Kasumi-1 (cell line): Measurements from ENCODE around the gene ELP5.

ENCODE experiments used
- DNase-seq, 2 experiments: peaks; one replicate each; lab custom pipeline; 2025; lab: John Stamatoyannopoulos, UW

The ELP5 gene

DNA sequence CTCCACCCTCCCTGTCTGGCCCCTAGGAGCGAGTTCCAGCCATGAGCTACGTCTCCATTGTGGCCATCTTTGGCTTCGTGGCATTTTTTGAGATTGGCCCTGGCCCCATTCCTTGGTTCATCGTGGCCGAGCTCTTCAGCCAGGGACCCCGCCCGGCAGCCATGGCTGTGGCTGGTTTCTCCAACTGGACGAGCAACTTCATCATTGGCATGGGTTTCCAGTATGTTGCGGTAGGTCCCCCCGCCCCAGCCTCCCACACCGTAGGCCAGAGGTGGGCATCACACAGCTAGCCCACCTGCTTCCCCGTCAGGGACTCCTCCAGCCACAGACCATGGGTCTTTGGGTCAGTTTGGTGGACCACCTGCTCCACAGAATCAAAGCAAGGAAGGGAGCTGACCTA, 33.7 kb downstream of the ELP5 start:
- DNase-seq, result no peak

DNA sequence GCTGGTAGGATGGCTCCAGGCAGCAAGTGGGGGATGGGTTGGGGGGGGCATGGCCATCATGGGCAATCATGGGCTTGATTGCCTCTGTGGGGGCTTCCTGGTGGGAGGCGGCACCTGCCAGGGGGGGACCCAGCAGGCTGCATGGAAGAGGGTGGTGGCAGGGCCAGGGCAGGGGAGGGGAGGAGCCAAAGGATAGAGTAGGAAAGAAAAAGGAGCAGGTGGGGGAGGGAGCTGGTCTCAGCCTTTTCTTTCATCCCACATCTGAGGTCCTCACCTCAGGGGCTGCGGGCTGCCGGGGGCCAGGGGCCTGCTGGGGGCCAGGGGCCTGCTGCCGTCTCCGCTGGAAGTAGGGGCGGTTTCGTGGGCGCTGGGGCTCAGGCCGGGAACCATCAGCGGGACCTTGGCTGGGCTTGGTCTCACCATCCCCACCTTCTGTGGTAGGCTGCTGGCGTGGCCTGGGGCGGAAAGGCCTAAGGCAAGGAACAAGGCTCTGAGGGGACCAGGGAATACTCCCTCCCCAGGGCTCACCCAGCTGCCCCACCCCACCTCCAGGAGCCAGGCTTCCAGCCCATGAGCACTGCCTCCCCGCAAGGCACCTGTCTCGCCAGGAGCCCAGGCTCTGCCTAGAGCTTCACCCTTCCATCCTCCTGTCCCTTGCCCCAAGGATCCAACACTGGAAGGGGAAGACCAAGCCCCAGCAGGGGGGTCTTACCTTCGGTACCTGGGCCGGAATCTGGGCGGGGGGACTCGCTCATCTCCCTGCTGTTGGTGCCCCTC, 37.4 kb downstream of the ELP5 start:
- no peak for DNase-seq

DNA sequence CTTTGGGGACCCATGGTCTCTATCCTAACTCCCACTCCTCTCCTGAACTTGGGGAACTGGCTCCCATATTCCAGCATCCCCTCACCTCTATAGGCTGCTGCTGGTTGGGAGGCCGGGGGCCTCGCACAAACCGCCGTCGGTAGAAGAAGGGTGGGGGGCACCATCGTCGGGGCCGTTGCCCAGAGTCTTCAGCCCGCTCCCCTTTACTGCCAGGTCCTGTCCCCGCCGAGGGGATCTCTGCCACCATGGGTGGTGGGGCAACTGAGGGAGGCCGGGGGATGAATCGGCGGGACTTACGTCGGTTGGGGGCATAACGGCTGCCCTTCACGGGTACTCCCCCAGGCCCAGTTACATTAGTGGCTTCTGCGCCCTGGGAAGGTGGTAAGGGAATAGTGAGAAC, 38.2 kb downstream of the ELP5 start:
- no peak for DNase-seq

DNA sequence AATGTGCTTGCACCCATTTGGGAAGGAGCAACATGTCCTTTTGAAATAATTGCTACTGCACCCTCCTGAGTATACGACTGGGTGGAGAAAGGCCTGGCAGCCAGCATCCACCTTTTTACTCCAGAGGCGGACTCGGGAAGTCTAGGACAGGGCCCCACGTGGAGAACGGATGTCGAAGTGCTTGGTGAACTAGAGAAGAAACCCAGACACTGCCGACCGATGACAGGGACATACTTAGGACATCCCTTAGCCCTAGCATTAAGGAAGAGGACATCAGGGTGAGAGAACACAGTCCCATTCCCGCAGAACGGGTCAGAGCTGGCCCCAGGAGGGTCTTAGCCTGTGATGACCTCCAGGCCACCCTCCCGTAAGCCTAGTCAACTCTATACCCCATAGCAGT, 38.7 kb downstream of the ELP5 start:
- DNase-seq, result no peak

DNA sequence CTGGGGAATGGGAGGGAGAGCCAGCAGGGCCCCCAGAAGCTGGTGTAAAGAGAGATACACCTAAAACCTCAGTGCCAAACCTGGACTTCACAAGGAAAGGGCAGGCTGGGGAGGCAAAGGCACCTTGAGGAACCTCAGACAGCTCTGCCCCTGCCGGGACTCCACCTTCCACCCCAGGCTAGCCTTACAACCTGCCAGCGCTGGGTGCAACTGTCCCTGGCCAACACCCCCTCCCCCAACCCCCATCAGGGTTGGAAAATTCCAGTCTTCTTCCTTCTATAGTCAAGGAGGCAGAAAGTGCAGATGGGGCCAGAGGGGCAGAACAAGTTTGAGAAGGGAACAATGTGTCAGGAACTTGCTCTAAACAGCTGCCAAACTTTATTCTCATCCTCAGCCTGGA, 40.2 kb downstream of the ELP5 start:
- DNase-seq, result no peak

DNA sequence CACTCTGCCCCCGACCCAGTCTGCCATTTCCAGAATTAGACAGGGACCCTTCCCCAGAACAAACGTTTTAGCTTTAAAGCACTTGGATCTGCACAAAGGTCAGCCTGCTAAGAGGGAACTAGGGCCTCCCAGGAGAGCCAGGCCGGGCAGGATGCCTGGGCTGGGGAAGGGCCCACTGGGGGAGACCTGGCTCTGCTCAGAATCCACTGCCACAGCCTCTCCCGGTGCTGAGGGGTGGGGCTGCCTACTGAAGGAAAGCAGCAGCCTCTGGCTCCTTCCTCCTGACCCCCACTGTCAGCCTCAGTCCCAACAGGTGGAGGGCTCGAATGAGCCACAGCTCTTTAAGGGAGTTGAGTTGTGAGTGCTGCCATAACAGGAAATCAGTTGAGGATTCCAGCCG, 40.7 kb downstream of the ELP5 start:
- no peak for DNase-seq

DNA sequence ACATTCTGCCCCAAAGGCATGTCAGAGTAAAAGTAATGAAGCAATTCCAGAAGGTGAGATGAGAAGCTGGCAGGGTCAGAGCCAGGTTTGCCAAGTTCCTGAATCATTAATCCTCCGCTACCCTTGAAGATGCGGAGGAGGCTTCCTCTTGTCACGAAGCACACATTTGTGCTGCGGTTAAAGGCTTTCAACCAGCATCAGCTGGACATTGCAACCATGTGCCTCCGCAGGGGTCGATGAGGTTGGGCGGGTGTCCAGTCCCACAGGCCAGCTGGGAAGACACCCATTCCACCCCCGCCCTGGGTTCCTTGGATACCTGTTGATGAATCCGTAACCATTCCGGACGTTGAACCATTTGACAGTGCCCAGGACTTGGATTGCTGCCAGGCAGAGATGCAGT, 41.1 kb downstream of the ELP5 start:
- no peak for DNase-seq

DNA sequence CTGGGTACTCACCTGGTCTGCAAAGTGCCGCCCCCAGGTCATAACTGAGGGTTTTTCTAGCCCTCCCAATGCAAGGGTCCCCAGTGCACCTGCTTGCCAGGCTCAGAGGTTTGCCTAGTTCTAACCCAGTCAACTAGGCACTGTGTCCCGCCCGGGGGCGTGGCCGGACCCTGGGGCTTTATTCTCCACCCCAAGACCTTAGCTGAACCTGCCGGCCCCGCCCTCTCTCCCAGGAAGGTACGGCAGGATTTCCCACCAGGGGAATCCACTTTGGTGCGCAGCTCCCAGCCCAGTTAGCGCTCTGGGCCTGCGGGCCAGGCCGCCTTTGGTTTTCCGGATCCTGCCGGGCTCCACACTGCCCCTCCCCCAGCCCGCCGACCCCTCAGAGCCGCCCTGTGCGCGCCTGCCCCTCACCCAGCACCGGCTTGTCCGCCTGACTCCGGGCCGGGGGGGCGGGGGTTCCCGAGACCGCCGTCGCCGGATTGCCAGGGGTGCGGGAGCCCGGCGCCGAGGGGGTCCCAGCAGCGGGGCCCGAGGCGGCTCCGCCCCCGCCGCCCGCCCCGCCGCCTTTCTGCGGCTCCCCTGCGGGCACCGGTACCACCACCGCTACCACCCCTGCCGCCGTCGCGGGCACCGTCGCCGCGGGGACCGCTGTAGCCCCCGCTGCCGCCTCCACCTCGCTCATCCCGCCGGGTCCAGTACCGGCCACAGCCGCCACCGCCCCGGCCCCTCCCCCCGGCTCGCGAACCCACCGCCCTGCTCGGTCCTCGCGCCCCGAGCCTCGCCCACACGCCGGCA, 42.0 kb downstream of the ELP5 start:
- DNase-seq, result no peak

DNA sequence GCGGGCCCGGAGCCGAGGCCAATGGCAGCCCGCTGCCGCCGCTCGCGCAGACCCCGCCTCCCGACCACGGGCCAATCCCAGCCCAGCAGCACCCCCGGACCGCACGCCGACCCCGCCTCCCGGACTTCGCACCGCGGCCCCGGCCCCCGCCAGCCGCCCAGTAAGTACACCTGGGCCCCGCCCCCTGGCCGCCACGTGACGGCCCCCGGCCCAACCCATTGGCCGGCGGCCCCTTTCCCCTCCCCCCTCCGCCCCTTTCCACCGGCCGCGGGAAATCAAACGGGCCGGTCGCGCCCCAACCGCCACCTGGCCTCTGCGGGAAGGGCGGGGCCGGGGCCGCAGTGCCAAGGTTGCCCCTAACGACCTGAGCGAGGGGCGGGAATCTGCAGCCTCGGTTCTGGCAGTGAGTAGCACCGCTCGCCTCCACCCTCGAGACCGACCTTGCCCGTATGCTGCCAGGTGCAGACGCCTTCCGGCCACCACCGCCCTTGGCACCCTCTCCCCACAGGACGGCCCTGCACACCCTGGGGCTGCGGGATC, 42.7 kb downstream of the ELP5 start, which contains the start of gene YBX2:
TSS of gene YBX2 (minus strand) at position 26 of the 540 bp plus-strand sequence. CDS start 139 bp downstream, outside the sequence.
- no peak for DNase-seq

DNA sequence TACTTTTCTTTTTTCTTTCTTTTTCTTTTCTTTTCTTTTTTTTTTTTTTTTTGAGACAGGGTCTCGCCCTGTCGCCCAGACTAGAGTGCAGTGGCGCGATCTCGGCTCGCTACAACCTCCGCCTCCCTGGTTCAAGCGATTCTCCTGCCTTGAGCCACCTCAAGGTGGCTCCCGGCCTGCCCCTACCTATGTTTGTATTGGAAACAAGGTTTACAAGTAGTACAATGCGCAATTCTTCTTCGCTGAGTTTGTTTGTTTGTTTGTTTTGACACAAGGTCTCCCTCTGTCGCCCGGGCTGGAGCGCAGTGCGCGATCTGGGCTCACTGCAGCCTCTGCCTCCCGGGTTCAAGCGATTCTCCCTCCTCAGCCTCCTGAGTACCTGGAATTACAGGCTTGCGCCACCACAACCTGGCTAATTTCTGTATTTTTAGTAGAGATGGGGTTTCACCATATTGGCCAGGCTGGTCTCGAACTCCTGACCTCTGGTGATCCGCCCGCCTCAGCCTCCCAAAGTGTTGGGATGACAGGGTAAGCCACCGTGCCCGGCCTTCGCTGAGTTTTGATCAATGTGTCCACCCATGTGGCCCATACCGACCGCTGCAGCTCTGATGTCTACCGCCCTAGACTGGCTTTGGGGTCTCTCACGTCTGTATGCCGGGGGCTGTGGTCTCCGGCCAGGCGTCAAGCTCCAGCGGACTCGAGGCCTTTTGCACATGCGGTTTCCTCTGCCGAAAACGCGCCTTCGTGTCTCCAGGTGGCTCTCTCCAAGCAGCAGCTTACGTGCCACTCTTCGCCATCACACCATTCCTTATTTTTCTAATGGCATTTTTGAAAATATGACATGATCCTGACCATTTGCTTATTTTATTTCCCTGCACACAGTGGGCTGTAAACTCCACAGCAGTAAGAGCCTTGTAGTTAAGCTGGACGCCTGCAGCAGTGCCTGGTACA, 43.5 kb downstream of the ELP5 start:
- DNase-seq, result no peak

DNA sequence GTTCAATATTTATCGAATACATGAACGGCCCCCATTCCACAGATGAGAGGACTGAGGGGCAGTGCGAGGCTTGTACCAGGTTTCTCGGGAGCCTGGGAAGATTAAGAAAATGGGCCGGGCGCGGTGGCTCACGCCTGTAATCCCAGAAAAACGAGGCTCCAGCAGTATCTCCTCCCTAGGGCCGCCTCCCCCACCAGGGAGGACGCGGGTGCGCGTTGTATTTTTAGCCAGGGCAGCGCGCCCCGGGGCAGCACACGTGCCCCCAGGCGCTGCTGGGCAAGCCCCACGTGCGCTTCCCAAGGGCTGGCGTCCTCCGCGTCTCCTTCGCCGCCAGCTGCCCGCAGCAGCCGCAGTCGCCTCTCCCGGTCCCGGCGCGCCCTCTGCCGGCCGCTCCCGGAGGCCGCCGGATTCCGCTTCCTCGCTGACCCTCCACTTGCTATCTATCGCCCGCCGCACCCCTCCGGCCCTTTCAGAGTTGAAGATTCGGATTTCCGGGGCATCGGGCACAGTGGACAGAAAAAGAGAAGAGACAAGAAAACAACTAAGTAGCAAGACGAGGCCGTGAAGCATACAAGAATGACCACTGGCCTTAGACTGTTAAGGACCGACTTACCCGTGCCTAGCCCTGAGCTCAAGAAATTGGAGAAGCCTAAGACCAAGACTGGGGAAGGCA, 44.3 kb downstream of the ELP5 start:
- peak; percentile 16 to 23 for DNase-seq

DNA sequence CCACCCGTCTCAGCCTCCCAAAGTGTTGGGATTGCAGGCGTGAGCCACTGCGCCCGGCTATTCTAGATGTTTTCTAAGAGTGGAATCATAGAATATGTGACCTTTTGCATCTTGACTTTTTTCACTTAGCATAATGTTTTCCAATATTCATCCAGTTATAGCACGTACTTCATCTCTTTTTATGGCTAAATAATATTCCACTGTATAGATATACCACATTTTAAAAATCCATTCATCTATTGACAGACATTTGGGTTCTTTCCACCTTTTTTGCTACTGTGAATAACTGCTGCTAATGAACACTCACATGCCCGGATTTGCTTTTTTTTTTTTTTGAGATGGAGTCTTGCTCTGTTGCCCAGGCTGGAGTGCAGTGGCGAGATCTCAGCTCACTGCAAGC, 52.2 kb downstream of the ELP5 start:
- DNase-seq, result no peak

DNA sequence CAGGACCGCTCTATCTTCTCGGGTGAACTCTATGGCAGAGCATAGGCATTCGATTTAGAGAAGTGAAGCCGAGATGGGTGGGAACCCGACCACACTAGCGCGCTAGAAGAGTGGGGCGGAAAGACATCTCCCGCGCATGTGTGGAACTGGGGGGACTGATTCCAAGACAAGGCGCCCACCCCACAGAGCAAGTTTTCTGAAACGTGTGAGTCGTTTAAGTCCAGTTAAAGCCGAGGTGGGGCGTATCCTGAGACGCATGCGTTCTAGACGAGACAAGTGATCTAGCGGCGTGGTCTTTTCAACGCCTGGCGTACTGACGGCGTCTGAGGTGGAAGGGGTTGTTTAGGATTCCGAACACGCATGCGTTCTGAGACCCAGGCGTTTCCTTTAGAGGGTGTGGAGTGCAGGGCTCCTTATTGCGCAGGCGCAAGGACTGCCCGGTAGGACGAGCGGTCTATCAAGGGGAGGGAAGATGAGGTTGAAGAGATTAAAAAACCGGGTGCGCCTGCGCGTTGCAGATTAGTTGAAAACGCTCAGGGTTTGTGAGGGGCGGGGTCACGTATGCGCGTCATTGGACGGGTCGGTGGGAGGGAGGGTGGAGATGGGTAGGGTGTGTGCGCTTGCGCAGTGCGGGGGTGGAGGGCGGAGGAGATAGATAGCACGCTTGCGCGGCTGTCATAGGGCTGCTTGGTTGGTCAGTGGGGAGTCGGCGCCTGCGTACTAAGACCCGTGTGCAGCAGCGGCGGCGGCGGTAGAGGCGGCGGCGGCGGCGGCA, 55.1 kb downstream of the ELP5 start, which contains the start of gene EIF5A:
TSS of gene EIF5A (plus strand) at position 718 of the 775 bp plus-strand sequence. CDS start 2,008 bp downstream, outside the sequence.
- DNase-seq, result peak; percentile 93 to 94

DNA sequence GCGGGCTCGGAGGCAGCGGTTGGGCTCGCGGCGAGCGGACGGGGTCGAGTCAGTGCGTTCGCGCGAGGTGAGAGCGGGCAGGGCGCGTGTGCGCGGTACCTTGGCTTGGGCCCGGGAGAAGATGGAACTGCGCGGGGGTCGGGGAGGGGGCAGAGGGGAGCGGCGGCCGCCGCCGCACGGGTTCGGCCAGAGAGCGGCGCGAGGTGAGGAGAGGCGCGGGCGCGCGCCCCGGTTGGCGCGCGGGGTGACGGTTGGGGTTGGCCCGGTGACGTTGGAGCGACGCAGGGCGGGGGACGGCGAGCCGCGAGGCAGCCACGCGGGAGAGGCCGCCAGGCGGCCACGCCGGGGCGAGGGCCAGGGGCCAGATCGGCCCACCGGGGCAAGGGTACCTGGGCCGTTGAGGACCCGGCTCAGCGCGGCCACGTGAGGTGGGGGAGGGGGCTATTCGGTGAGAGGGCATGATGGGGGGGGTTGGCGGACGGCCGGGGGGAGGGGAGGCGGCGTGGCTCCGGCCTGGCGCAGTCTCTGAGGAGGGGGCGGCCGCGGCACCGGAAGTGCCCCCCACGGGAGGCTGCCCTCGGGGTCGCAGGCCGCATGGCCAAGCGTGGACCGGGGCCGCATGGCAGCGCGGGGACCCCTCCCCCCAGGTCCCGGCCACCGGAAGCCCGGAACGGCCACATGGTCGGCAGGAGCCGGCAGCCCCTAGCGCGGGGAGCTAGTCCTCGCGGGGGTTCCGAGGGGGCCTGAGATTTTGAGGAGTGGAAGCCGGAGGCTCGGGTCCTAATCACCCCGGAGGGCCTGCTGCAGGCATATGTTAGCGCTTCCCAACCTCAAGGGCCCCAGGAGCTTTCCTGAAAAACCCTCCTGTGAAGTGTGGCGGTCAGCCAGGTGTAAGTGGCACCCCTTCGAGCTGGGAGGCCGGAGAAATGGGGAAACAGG, 55.9 kb downstream of the ELP5 start:
- DNase-seq, result no peak

DNA sequence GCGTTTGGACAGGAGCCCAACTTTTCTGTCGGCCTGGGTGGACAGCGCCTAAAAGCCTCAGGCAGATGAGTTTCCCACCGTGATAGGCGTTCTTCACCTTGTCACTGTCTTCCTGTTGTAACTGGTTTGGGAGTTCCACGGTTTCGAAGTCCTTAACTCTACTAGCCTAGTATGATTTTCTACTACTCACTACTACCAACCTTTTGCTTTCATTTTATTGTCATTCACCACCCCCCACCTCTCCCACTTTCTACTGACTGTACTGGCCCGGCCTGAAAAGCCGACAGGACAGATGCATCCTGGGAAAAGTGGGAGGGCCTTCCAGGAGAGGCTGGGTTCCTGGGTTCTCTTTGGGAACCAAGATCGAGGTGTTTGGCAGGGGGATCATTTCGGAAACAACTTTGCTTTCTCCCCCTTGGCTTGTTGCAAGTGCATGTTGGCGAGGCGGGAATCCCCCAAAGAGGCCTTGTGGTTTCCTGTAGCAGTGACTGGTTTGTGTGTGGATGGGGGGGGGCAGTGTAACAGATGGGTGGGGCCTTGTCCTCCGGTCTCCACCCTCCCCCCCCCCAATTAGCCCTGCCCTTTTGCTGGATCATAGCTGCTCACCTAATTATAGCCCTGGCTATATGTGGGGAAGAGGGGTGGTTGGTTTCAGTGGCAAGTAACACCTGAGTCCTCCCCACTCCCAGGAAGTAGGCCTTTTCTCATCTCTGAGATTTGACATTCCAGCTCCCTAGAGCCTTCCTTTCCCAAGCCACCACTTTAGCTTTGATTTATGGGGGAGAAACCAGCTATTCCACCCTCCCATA, 56.8 kb downstream of the ELP5 start:
- DNase-seq, result peak; percentile 44 to 49
